HG03565 (cell line): Measurements from ENCODE around the gene GCK.

ENCODE experiments used
- ATAC-seq: cut with Tn5 transposase; IDR thresholded peaks from one replicate; pipeline ENCODE4 v1.9.1; 2021; ENCODE audit warnings: mild to moderate bottlenecking, moderate library complexity; ENCODE audit not compliant: unreplicated experiment

The GCK gene

DNA sequence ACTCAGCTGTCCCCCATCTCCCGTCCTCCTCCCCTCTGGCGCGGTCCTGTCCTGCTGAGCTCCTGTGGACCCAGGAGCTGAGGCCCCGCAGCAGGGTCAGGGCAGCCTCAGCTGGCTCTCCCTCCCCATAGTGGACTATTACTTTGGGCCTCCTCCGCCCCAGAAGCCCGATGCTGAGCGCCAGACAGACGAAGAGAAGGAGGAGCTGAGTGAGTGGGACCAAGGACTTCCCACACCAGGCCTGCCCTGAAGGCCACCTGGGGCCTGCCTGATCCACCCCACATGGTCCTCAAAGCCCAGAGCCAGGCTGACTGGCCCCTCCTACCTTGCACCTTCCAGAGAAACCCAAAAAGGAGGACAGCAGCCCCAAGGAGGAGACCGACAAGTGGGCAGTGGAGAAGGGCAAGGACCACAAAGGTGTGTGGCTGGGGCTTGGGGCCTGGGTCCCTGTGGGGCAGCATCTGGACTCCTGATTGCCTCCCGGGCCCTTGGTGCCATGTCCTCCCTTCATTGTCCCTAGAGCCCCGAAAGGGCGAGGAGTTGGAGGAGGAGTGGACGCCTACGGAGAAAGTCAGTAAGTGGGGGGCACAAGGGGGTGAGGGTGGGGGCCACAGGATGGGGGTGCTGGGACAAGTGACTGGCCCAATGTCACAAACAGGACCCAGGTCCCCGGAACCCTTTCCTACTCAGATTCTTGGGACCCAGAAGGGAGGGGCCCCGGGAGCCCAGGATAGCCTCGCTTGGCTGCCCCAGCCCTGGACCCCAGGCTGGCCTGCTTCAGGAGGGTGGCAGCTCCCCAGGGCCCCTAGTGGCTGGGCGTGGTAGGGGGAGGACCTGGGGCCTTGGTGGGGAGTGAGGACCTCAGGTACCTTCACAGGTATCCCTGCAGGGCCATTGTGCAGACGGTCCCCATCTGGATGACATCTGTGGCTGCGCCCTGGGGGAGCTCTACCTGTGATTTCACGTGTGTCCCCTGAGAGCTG is 80.2 kb downstream of the GCK start:
- no peak for ATAC-seq

DNA sequence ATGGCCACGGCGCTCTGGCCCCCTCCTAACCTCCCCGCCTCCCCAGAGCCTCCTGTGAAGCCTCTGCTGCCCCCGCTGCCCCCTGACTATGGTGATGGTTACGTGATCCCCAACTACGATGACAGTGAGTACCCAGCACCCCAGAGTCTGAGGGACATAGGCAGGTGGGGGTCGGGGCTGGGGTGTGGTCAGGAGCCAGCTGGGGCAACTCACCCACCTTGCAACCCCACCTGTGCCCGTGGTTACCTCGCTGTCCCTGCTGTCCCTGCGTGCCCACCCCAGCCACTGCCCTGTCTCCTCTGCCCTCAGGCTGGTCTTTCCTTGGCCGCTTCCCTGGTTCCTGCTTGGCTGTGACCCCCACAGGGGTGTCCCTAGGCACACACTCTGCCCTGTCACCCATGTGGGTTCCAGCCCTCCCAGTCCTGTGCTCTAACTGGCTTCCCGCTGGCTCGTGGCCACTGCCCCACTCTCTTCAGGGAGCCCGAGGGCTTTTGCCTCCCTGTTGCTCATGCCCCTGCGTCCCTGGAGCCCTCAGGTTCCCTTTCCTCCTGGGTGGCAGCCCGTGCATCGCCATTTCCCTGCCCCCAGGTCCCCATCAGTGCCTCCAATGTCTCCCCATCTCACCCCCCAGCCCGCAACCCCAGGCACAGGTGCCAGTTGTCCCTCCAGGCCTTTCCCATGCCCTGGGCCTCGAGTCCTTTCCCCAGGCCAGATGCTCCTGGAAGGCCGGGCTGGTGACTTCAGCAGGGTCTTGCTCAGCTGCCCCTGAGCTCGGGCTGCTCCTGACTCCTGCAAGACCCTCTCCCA is 81.1 kb downstream of the GCK start:
- ATAC-seq: no peak

- ATAC-seq: no peak
Observed at GRCh38 chr7:44107116-44107960, 81.9 kb downstream of the GCK start.

GRCh38 chr7:44106311-44107065 is 82.8 kb downstream of the GCK start:
- ATAC-seq: no peak

DNA sequence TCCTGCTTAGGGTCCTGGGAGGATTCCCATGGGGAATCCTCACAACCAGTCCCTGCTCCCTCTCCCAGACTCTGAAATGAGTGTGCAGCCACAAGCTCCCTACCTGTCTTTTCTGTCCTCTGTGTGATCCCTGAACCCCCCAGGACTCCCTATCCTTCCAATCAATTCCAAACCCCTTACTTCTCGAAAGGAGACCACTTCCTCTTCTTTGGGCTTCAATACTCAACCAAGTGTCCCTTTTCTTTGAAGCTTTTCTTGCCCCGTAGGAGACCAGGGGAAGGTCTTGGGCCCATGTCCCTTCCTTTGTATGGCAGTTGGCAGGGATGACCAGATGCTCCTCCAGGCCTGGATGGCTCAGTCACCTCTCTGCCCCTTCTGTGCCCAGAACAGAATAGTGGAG is 83.4 kb downstream of the GCK start:
- ATAC-seq: no peak

- no peak for ATAC-seq
Observed at GRCh38 chr7:44104860-44105771, 84.1 kb downstream of the GCK start.

- ATAC-seq: no peak
Observed at GRCh38 chr7:44103923-44104859, 85.0 kb downstream of the GCK start, which contains the start of gene AEBP1. Gene AEBP1 (plus strand): TSS chr7:44104345. CDS start chr7:44104666, 321 bp downstream.

GRCh38 chr7:44103566-44103922 is 85.7 kb downstream of the GCK start:
- no peak for ATAC-seq

GRCh38 chr7:44102846-44103565 is 86.2 kb downstream of the GCK start:
- ATAC-seq: no peak

- ATAC-seq: no peak
Observed at GRCh38 chr7:44101966-44102845, 87.0 kb downstream of the GCK start.

- no peak for ATAC-seq
Observed at GRCh38 chr7:44101303-44101965, 87.8 kb downstream of the GCK start.

DNA sequence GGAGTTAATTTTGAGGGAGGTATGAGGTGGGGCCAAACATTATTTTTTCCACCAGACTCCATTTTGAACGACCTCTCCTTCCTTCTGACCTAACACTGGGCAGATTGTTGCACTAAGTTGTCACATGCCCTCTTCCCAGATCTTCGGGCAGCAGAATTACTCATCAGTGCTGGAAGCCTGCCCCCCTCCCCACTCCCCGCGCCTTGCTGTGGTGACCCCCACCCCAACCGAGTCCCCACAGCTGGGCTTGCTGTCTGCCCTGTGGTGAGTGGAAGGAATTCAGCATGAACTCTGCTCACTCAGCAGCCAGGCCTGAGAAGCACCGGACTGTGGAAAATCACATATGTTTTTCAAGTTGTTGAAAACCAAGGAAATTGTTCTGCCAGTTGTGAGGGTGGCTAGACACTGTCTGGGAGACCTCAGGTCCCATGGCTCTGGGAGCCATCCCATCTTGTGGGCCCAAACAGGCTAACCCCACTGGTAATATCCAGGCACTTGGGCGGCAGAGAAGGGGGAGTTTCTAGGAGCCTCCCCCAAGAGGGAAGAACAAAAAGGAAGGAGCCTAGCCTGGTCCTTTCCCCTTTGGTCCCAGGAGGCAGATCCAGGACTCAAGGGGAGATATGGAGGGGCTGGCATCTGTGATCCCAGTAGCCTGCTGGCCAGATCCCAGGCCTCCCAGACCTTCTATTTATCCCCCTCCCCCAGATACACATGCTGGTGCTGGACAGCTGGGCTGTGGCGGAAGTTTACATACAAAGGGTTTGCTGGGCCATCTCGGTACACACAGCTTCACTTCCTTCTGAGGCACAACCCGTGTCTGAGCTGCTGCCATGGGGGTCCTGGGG is 88.6 kb downstream of the GCK start:
- no peak for ATAC-seq

DNA sequence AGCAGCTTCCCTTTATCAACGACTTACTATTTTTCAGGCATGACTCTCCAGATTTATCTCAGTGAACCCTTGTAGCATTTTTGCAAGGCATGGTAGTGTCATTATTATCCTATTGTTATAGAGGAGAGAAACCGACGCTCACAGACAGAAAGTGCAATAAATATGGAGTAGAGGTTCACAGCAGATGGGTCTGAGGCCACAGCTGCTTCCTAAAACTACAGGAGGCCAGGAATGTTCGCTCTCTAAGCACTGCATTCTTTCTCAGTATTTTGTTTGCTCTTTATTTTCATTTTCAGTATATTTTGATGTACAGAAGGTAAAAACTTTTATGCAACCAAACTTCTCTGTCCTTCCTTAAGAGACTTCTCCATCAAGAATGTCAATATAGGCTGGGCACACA is 89.6 kb downstream of the GCK start:
- ATAC-seq: no peak

DNA sequence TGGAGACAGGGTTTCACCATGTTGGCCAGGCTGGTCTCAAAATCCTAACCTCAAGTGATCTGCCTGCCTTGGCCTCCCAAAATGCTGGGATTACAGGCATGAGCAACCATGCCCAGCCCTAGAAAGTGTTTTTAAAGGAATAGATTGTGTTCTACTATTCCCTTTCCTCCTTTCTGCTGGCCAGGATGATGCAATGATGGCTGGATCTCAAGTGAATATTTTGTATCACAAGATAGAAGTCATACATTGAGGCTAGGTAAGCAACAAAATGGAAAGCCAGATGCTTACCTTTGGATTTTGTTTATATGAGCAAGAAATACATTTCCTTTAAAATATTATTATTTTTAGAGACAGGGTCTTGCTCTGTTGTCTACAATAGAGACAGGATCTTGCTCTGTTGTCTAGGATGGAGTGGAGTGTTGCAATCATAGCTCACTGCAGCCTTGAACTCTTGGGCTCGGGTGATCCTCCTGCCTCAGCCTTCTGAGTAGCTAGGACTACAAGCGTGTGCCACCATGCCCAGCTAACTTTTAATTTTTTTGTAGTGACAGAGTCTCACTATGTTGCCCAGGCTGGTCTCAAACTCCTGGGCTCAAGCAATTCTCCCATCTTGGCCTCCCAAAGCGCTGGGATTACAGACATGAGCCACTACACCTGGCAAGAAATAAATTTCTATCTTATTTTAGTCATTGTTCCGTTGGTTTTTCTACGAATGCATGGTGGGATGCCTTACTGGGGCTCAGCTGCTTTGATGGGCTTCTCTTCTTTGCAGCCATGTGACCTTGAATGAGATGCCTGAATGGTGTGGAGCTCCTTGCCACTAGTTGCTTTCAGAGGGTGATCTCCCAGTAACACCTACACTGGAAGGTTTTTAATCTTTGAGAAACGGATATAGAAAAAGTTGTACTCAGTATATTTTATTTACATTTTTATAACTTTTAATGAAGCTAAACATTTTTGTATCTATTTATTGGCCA is 90.9 kb downstream of the GCK start:
- ATAC-seq: no peak
